ENCODE data around the gene E4F1.

DNA sequence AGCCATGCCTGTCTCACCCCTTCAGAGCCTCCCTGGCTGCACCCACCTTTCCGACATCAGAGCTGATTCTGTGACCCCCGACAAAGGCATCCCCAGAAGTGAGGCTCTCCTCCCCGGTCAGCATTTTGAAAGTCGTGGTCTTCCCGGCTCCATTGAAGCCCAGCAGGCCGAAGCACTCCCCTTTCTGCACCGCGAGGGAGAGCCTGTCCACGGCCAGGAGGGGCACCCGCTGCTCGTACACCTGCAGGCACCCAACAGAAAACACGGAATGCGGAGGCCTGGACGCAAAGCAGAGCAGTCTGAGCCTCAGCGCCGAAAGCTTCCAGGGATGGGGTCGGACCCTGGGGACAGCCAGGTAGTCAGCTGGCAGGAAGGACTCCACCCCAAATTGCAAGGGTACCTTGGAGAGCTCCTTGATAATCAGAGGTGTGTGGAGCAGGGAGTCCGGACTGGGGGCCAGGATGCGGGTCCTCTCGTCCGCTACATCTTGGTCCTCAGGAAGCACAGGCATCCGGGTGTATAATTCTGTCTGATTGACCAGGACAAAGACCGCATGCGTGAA lies 57.7 kb downstream of the E4F1 start:
- TF ChIP-seq EZH2 (IDR thresholded peaks at IDR 0.05; ENCODE audit: insufficient read depth, poor library complexity, severe bottlenecking), result no peak
- no peak for TF ChIP-seq EZH2phosphoT487 (IDR thresholded peaks at IDR 0.05; ENCODE audit: insufficient read depth, low read depth)
